ENCODE results near the gene SLC35F1.

SLC35F1 gene

DNA sequence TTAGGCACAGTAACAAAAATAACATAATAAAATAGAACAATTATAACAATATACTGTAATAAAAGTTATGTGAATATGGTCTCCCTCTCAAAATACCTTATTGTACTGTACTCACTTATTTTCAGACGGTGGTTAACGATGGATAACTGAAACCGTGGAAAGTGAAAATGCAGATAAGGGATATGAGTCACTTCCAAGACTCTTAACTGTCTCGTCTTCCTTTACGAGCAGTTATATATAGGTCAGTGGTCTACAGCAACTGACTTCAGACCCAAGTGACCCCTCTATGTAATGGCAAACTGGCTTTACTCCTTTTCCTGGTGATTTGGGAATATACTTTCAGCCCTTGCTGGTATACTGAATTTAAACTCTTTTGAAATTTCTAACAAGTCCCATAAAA lies 261.4 kb downstream of the SLC35F1 start:
- DNase-seq (ENCODE audit: extremely low spot score, insufficient read length, low read depth): no peak
- FAIRE-seq: no peak

DNA sequence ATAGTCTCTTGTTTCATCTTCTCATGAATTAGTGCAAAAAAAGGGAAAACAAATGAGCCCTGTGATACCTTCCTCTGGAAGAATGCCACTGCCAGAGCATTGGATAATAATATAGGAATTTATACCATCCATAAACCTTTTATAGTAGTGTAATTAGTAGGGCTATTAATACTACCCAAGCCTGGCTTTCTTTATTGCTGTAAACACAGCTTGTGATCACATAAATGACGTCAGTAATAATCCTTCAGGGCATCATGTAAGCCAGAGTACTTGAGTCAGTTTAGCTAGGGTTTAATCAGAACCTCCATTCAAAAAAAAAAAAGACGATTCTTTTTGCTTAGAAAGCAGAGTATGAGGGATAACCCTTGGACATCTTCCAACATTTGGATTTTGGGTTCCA lies 264.8 kb downstream of the SLC35F1 start:
- DNase-seq (ENCODE audit: extremely low spot score, insufficient read length, low read depth) (no peak), FAIRE-seq (no peak)

DNA sequence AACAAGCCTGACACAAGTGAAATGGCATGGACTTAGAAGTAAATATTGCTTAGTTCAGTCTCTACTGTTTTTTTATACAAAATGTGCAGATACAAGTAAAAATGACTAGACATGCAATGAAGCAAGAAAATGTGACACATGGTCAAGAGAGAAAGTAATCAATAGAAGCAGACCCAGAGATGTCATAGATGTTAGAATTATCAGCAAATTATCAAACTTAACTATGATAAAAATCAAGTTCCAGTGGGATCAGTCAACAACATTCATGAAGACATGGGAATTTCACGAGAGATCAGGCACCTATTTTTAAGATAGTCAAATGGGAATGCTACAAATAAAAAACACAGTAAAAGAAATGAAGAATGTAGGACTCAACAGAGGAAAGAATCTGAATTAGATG lies 267.0 kb downstream of the SLC35F1 start:
- FAIRE-seq: no peak
- DNase-seq (ENCODE audit: extremely low spot score, insufficient read length, low read depth): no peak

DNA sequence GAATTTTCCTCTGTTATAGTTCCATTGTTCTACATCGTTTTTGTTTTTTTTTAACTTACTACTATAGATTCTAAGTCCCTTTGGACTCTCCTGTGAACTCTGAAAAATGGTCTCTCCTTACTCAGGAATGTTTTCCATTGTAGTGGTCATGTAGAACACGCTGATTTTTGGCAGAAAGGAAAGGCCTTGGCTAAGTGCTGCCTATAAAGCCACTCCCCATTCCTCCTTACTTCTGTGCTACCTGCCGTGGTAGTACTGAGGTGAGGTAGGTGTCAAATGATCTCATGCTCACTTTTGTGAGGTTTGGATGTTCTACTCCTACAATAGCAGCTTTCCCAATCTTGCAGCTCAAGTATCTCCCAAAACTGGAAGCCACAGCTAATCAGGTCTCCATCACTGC lies 270.7 kb downstream of the SLC35F1 start:
- no peak for FAIRE-seq
- DNase-seq (ENCODE audit: extremely low spot score, insufficient read length, low read depth): no peak

DNA sequence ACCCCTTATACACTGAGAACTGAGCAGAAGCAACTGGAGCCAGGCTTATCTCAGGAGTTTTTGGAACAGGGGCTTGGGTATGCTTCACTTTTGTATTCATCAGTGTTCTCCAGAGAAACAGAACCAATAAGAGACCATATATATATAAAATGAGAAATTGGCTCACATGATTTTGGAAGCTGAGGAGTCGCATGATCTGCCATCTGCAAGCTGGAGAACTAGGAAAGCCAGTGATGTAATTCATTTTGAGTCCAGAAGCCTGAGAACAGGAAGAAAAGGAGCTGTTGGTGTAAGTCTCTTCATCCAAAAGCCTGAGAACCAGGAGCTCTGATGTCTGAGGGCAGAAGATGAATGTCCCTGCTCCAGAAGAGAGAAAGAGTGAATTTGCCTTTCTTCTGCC lies 272.0 kb downstream of the SLC35F1 start:
- DNase-seq (ENCODE audit: extremely low spot score, insufficient read length, low read depth) (no peak), FAIRE-seq (no peak)

DNA sequence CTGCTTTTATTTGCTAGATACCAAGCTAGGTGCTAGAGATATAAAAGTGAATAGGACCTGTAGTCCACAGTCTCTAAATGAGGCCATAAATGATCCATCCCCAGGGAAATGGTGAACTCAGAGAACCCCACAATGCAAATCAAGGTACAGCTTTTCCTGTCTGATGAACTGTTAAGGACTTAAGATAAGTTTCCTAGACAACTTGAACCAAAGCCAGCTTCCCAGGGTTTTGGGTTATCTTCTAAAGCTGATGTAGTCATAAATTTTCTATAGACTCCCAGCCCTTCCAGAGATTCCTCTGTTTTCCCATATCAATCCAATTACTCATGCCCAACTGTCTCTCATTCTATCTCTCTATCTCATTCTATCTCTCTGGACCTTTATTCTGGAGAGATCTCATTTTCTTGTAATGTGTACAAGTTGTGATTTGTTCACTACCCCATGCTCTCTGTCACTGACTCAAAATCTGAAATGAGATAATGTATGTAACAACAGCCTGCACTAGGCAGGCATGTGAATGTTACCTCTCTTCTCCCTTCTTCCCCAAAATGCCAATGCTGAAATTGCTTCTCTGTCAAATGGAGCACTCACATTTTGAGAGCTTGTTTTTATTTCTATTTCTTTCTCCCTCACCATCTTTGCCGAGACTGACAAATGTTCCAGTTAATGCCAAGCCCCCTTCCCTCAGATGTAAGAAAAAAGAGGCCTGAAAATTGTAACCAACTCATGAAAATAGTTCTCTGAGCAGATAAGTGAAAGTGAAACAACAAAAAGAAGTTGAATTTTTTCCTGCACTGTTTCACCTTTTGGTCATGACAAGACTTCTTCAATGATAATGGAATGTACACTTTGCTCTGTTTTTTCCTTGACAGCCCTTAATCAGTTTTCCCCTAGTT lies 279.9 kb downstream of the SLC35F1 start:
- FAIRE-seq: peak; percentile 59
- no peak for DNase-seq (ENCODE audit: extremely low spot score, insufficient read length, low read depth)

DNA sequence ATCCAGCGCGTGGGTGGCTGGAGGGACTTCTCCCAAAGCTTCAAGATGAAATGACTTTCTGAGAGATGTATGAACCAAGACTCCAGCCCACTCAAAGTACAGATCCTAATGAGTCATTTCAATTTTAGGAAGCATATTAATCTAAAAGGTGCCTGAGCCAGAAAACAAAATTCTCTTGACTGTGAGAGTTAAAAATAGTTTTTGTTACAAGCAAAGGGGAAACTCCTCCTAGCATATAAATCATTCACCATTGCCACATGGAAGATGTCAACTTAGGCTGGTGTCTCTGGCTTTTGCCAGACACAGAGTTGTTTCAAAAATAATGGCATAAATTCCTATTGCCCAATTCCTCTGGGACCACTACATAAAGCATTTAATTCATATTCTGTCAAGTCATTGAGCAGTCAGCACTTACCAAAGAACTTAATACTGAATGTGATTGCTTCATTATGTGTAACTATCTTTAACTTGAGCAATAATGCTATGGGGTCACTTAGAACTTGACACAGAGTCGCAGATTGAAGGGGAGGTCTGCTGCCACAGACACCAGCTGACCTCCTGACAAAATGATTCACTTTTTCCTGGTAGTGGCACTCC lies 280.6 kb downstream of the SLC35F1 start:
- DNase-seq (ENCODE audit: extremely low spot score, insufficient read length, low read depth): no peak
- FAIRE-seq: peak; percentile 36

DNA sequence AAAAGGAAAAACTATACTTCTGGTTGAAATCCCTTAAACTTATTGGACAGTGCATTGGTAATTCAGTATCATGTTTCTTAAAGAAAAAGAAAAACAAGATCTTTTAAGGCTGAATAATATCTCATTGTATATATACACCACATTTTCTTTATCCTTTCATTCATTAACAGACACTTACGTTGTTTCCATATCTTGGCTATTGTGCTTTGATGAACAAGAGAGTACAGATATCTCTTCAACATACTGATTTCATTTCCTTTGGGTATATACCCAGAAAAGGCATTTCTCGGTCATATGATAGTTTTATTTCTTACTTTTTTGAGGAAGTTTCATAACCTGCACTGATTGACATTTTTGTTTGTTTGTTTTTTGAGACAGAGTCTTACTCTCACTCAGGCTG lies 281.5 kb downstream of the SLC35F1 start:
- no peak for FAIRE-seq
- no peak for DNase-seq (ENCODE audit: extremely low spot score, insufficient read length, low read depth)

DNA sequence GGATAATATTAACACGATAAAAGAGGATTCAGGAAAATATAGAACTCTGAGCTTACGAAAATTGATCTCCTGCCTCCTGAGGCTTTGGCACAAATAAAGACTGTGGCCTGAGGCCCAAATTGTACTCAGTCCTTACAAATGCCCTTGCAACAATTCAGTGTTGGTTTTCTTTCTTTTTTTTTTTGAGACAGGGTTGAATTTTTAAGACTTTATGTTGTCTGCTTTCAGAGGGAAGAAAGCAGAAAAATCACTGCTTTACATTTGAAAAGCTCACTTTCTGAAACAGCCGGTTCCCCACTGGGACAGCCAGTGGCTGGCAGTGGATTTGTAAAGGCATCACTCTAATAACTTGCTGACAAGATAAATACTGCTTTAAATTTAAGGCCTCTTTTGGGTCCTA lies 290.5 kb downstream of the SLC35F1 start:
- no peak for DNase-seq (ENCODE audit: extremely low spot score, insufficient read length, low read depth)
- no peak for FAIRE-seq

DNA sequence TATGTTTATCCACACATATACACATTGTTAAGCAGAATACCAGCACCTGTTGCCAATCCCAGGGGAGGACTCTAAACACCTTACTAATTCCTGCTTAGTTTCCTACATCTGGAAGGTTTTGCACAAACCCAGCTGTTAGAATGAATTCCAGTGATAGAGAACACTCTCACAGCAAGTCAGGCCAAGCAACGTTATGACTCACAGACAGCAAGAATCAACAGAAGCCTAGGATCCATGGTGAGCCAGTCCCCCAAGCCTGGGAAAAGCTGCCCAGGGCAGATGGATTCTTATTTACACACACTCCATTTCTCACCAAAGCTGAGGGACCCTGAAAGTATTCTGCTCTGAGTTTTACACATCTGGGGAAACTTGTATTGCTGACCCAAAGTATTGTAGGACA lies 291.7 kb downstream of the SLC35F1 start:
- FAIRE-seq: no peak

DNA sequence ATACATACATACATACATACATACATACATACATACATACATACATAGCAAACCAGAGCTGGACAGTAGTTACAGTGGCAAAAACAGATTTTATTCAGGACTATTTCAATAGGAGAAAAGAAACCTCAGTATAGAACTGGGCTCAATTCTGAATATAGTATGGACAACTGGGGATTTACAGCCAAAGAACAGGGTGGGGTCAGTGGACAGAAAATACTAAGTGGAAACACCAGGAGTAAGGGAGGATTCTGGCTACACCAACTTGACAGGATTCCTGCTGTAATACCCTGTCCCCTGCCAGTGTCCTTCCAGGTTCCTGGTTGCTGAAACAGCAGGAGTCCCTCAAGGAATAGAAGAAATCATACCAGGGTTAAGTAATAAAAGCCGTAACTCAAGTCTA lies 293.1 kb downstream of the SLC35F1 start:
- FAIRE-seq (no peak), DNase-seq (ENCODE audit: extremely low spot score, insufficient read length, low read depth) (no peak)

More for the DNA sequence above, 291.7 kb downstream of the SLC35F1 start:
- DNase-seq (ENCODE audit: extremely low spot score, insufficient read length, low read depth): no peak

DNA sequence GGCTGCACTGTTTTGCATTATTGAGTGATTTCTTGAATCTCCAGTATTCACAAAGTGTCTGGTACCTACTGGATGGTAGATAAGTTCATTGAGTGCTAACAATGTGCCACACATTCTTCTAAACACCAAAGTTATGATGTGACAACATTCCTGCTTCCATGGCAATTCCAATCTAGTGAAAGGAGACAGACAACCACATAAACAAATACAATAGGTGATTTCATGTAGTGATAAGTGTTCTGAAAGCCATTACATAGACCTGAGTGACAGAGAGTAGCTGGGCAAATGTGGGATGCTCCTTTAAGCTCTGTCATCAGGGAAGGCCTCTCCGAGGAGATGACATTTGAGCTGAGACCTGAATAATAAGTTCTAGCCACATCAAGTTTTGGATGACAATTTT lies 295.5 kb downstream of the SLC35F1 start:
- DNase-seq (ENCODE audit: extremely low spot score, insufficient read length, low read depth) (no peak), FAIRE-seq (no peak)

DNA sequence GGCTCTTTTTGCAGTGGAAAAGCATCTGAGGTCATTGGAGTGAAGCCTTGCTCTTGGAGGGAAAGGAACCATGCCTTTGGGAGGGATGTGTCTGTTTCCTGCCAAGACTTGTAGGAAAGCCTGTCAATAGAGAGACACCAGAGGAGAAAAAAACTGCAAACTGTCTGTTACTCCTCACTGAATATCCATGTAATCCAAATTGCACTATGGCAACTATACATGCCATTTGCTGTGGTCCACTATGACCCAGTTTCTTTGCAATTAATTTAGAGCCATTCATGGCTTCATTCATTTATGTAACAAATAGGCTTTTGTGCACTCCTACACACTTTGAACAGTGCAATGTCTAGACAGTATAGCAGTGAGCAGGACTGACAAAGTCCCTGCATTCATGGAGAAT lies 296.5 kb downstream of the SLC35F1 start:
- FAIRE-seq: no peak

DNA sequence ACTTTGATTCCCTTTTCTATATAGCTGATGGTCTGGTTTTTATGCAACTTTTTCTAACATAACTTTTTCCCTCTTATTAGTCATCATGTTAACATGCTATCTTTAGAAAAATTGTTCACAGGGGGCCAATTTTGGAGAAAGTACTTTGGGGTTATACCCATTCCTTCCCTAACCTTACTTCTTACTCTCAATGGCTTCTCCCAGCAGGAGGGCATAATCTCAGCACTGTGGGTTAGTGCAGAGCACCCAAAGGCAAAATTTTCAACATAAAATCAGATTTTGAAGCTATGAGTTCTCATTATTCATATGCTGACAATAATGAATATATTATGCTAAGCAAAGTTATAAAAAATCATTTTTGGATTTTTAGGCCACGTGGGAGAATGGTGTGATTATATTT lies 299.2 kb downstream of the SLC35F1 start:
- no peak for FAIRE-seq
- DNase-seq (ENCODE audit: extremely low spot score, insufficient read length, low read depth): no peak

More for the DNA sequence above, 296.5 kb downstream of the SLC35F1 start:
- DNase-seq (ENCODE audit: extremely low spot score, insufficient read length, low read depth): no peak

DNA sequence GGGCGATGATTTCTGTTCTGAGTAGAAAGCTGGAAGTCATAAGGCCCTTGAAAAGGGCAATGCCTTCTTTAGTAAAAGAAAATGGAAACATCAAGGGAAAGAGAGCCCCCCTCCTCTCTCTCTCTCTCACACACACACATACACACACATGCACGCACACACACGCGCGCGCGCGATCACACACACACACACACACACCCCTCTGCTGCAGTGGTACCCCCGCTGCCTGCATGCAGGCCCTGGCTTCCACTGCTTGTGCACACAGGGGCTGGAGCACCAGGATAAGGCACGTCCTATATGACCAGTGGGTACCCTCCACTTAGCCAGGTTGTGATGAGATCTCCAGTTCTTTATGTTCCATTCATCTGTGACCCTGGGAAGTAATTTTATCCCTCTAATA lies 300.9 kb downstream of the SLC35F1 start:
- DNase-seq (ENCODE audit: extremely low spot score, insufficient read length, low read depth) (no peak), FAIRE-seq (no peak)

DNA sequence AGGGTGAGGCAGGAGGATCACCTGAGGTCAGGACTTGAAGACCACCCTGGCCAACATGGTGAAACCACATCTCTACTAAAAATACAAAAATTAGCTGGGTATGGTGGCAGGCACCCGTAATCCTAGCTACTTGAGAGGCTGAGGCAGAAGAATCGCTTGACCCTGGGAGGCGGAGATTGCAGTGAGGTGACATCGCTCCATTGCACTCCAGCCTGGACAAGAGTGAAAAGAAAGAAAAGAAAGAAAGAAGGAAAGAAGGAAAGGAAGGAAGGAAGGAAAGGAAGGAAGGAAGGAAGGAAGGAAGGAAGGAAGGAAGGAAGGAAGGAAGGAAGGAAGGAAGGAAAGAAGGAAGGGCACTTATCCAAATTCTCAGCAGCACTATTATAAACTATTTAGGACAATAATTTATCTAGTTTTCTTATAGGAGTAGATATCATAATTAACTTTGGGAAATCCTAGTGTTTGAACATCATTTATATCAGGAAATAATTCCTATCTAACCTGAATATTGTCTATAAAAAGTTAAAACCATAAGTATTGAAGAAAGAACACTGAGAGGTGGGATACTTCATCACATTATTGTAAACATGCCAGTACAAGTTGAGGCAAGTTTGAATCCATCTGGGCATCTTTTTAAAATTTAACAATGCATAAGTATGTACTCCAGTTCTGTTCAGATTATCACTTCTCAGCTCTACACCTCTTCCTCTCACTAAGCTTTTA lies 305.5 kb downstream of the SLC35F1 start:
- FAIRE-seq: no peak
- no peak for DNase-seq (ENCODE audit: extremely low spot score, insufficient read length, low read depth)

DNA sequence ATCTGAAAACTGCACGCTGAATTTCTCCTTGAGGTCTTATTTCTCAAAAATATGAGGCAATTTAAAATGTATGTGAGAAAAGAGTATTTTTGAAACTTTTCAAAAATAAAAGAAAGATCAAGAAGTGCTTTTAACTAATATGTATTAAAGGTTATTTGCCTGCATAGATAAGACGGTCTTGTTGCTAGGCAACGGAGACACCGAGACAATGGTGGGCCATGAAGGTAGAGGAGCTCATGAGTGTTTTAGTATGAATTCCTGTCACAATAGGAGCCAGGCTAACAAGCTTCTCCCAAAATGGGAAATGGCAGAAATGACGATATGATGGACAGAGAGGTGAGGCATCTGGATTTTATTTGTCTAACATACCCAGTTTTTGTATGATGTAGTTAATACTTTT lies 308.2 kb downstream of the SLC35F1 start:
- DNase-seq (ENCODE audit: extremely low spot score, insufficient read length, low read depth) (no peak), FAIRE-seq (no peak)

DNA sequence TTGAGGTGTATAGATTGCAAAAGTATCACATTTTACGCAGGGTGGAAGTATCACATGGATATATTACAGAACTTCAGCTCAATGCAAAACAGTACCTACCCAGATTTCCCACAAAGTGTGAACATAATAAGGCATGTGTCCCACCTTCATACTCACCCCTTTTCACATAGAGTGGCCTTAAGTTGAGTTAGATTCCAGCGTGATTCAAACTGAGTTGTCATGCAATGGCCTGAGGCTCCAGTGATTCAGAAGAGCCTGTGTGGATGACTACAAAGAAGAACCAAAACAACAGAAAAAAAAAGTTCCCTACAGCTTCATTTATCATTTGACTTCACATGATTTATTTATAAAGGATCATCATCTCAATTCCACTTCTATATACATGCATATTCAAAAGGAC lies 309.7 kb downstream of the SLC35F1 start:
- no peak for DNase-seq (ENCODE audit: extremely low spot score, insufficient read length, low read depth)
- FAIRE-seq: no peak

DNA sequence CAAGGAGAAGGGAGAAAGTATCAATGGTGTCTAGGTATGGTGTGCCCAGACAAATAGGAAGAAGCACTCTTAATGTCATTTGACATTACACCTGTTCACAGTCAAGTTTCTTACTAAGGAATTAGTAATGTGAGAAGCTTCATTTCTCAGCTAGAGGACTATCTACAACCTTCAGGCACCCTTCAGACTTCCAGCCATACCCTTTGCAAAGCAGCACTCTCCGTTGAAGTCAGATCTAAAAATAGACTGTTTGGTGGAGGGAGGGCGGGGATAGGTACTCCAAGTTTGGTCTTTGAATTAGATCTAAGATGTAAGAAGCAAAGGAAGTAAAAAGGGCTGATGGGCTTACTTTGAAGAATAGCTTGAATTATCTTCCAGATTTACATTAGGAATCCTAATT lies 311.1 kb downstream of the SLC35F1 start:
- DNase-seq (ENCODE audit: extremely low spot score, insufficient read length, low read depth) (no peak), FAIRE-seq (no peak)

DNA sequence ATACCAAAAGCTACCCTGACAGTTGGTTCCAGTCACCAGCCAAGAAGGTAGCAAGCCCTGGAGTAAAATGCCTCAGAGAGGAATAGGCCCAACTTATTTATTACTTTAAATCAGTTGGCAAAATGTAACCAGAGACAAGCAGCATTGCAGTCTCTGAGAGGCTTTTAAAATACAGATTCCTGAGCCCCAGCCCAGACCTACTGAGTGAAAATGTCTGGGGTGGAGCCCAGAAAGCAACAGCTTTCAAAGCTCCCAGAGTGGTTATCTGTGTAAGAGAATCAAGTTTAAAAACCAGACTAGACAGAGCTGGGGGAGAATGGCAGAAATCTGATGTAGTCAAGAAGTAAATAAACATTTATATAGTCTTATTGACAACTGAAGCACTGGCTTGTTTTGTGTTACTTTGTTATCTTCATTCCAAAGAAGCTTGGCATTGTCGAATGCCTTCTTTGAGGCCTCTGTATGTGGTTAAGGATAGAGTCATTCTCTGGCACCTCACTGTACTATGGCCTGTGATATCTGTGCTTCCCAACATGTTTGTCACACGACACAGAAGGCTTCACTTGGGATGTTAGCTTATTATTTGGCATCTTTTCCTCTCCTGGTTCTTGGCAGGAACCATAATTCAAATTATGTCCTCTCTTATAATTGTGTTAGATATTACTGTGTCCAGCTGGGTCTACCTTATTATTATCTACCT lies 313.5 kb downstream of the SLC35F1 start:
- no peak for FAIRE-seq

DNA sequence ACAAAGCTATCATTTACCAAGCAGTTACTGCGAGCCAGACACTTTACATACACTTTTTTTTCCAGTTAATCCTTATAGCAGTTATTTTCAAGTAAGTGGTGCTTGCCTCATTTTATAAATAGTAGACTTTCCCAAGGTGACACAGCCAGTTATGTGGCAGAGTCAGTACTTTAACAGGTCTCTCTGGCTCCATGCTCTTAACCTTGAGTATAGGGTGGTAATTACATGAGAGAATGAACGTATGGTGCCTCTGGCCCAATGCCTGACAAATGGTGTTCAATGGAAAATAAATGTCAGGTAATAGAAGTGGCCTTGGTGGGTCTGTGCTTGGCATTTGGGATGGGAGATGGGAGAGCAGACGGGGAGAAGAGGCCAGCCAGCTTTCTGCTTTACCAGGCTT lies 316.3 kb downstream of the SLC35F1 start:
- FAIRE-seq: no peak

More for the DNA sequence above, 313.5 kb downstream of the SLC35F1 start:
- no peak for DNase-seq (ENCODE audit: extremely low spot score, insufficient read length, low read depth)

More for the DNA sequence above, 316.3 kb downstream of the SLC35F1 start:
- DNase-seq (ENCODE audit: extremely low spot score, insufficient read length, low read depth): no peak
